OCI-LY1 (cell line): ENCODE data around the gene TXNDC15.
"Not testable (repeated sequence)": the region's sequence is repeated elsewhere in the genome, so short reads cannot be mapped to it uniquely, and the experiment has no call there.

Source experiments
- H2AFZ ChIP-seq: fragments of 200-600 bp; sonication (generic), shearing (Covaris generic); 2 replicates; pipeline ENCODE4 v1.6.0; 2014; ENCODE audit warnings: antibody characterized with exemption, mild to moderate bottlenecking, low read length
- H3F3A ChIP-seq: fragments of 200-600 bp; sonication (generic), shearing (Covaris generic); 2 replicates; pipeline ENCODE4 v1.6.0; 2014; ENCODE audit warnings: mild to moderate bottlenecking, antibody characterized with exemption, low read length, moderate library complexity; ENCODE audit not compliant: insufficient read depth
- H3K27ac ChIP-seq: fragments of 200-600 bp; sonication (generic); 2 replicates; pipeline ENCODE4 v1.5.1; 2014; ENCODE audit warnings: low read length, mixed run types, mild to moderate bottlenecking, low read depth; ENCODE audit not compliant: poor library complexity, severe bottlenecking
- H3K27me3 ChIP-seq: fragments of 200-600 bp; sonication (generic); 2 replicates; pipeline ENCODE4 v1.6.0; 2014; ENCODE audit warnings: antibody characterized with exemption, mild to moderate bottlenecking, low read length, moderate library complexity; ENCODE audit not compliant: insufficient read depth
- H3K36me3 ChIP-seq: fragments of 200-600 bp; sonication (generic); 2 replicates; pipeline ENCODE4 v1.6.1; 2014; ENCODE audit warnings: mild to moderate bottlenecking, antibody characterized with exemption, low read length, moderate library complexity, mixed read lengths; ENCODE audit not compliant: insufficient read depth
- H3K4me1 ChIP-seq: fragments of 200-600 bp; sonication (generic); 2 replicates; pipeline ENCODE4 v1.5.1; 2014; ENCODE audit warnings: mild to moderate bottlenecking, low read length, moderate library complexity; ENCODE audit not compliant: insufficient read depth, severe bottlenecking
- H3K4me2 ChIP-seq: fragments of 200-600 bp; sonication (generic), shearing (Covaris generic); 2 replicates; pipeline ENCODE4 v1.6.1; 2014; ENCODE audit warnings: low read length
- H3K4me3 ChIP-seq: fragments of 200-600 bp; sonication (generic); 2 replicates; pipeline ENCODE4 v1.5.1; 2014; ENCODE audit warnings: low read length, low read depth, mild to moderate bottlenecking, mixed read lengths; ENCODE audit not compliant: poor library complexity, severe bottlenecking
- H3K79me2 ChIP-seq: fragments of 200-600 bp; shearing (Covaris generic); 2 replicates; pipeline ENCODE4 v1.6.1; 2016; ENCODE audit warnings: mixed run types, low read length, mixed read lengths; ENCODE audit not compliant: insufficient read depth
- H3K9ac ChIP-seq: fragments of 200-600 bp; sonication (generic), shearing (Covaris generic); 2 replicates; pipeline ENCODE4 v1.6.1; 2014; ENCODE audit warnings: mild to moderate bottlenecking, low read length, mixed read lengths
- H3K9me2 ChIP-seq: fragments of 200-600 bp; sonication (generic), shearing (Covaris generic); 2 replicates; pipeline ENCODE4 v1.6.1; 2014; ENCODE audit warnings: low read depth, mild to moderate bottlenecking, low read length, mixed read lengths
- H3K9me3 ChIP-seq: fragments of 200-600 bp; shearing (Covaris generic); 2 replicates; pipeline ENCODE4 v1.6.1; 2014; ENCODE audit warnings: low read length, mixed read lengths
- H4K20me1 ChIP-seq: fragments of 200-600 bp; sonication (generic), shearing (Covaris generic); 2 replicates; pipeline ENCODE4 v1.6.0; 2016; ENCODE audit warnings: mild to moderate bottlenecking, low read length; ENCODE audit not compliant: insufficient read depth
- CTCF ChIP-seq: fragments of 200-600 bp; sonication (generic), shearing (Covaris generic); IDR thresholded peaks from 2 replicates; pipeline ENCODE4 v1.5.1; 2017; ENCODE audit warnings: mild to moderate bottlenecking, antibody characterized with exemption, low read length, moderate library complexity, mixed read lengths
- EZH2 ChIP-seq: fragments of 200-600 bp; sonication (generic), shearing (Covaris generic); IDR thresholded peaks from 2 replicates; pipeline ENCODE4 v1.8.0; 2017; ENCODE audit warnings: borderline replicate concordance, mixed run types, mild to moderate bottlenecking, antibody characterized with exemption, low read length, moderate library complexity, mixed read lengths

The TXNDC15 gene

GRCh38 chr5:134906811-134907210 lies 32.6 kb downstream of the TXNDC15 start:
- H4K20me1 ChIP-seq = no peaks in the 10 kb centered on the region
- H2AFZ ChIP-seq = no peak overlapping the region
- H3K36me3 ChIP-seq = peaks cover 21% of the 10 kb centered on the region; the same call in 1 of the 2 replicates
- 0 out of 2 replicates have a peak, but pooled peaks cover 7% of the 10 kb centered on the region for H3F3A ChIP-seq
- peak overlapping the region; percentile 81 for H3K4me3 ChIP-seq
- H3K4me1 ChIP-seq = peaks cover 35% of the 10 kb centered on the region
- no peak for TF ChIP-seq EZH2
- no peaks in the 10 kb centered on the region for H3K79me2 ChIP-seq
- H3K4me2 ChIP-seq = peak overlapping the region; percentile 82
- peak overlapping the region; percentile 95 for H3K27ac ChIP-seq
- H3K9me3 ChIP-seq = no peaks in the 10 kb centered on the region
- H3K9ac ChIP-seq = peak overlapping the region; percentile 87
- no peaks in the 10 kb centered on the region for H3K27me3 ChIP-seq
- no peaks in the 10 kb centered on the region for H3K9me2 ChIP-seq

GRCh38 chr5:134910752-134911151 lies 36.6 kb downstream of the TXNDC15 start:
- H4K20me1 ChIP-seq, H3K4me2 ChIP-seq, H3K9me2 ChIP-seq, H3K27me3 ChIP-seq, H3K9ac ChIP-seq, H3F3A ChIP-seq, H3K4me3 ChIP-seq, H3K9me3 ChIP-seq, H3K27ac ChIP-seq, H2AFZ ChIP-seq, H3K79me2 ChIP-seq, H3K4me1 ChIP-seq: not testable (repeated sequence)
- H3K36me3 ChIP-seq = peaks cover 46% of the 10 kb centered on the region; the same call in 1 of the 2 replicates

DNA sequence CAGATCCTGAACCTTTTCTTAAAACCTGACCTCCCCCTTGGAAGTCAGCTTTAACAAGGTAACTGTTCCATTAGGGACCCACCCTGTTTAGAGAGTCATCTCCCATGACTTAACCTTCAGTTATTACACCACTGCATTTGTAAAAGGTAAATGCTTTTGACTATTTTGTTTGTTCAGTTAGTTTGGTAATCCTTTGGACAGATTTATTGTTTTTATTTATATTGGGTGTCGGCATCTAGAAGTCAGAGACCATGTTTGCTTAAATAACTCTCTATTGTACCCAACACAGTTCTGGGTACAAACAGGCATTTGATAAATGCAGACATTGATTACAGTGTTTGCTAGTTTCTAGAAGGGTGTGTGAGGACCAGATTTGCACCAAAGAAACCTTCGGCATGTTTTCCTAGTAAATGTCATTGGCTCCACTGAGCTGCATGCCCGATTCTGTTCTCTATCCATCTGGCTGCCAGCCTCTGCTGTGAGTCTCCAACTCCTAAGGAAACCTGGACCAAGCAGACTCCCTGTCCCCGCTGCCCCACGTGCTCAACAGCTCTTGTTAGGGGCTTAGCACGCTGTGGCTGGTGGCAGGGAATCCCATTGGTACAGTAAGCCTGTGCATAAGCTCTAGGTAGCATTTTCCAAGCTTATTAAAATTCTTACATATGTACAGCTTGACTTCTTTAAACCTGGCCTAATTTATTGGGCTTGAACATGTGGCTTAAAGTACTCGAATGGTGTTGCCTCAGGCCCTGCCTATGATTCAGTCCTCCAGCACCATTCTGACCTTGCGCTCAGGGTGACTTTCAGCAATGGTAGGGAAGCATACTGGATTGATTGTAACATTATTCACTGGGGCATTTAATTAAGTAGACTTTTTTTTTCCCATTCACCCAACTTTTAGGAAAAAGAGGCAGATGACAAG lies 37.4 kb downstream of the TXNDC15 start:
- H3K27me3 ChIP-seq = no peaks in the 10 kb centered on the region
- no peak overlapping the region for H3K4me3 ChIP-seq
- no peak overlapping the region for H3K9ac ChIP-seq
- peaks cover 6% of the 10 kb centered on the region for H3K4me1 ChIP-seq
- H3K4me2 ChIP-seq = no peak overlapping the region
- H3K36me3 ChIP-seq = peaks cover 52% of the 10 kb centered on the region; the same call in 1 of the 2 replicates
- H3F3A ChIP-seq = no peaks in the 10 kb centered on the region
- no peaks in the 10 kb centered on the region for H3K9me2 ChIP-seq
- H3K79me2 ChIP-seq = no peaks in the 10 kb centered on the region
- H4K20me1 ChIP-seq = no peaks in the 10 kb centered on the region
- TF ChIP-seq EZH2 (no peak), CTCF (no peak)
- no peak overlapping the region for H3K27ac ChIP-seq
- no peak overlapping the region for H2AFZ ChIP-seq
- no peaks in the 10 kb centered on the region for H3K9me3 ChIP-seq

DNA sequence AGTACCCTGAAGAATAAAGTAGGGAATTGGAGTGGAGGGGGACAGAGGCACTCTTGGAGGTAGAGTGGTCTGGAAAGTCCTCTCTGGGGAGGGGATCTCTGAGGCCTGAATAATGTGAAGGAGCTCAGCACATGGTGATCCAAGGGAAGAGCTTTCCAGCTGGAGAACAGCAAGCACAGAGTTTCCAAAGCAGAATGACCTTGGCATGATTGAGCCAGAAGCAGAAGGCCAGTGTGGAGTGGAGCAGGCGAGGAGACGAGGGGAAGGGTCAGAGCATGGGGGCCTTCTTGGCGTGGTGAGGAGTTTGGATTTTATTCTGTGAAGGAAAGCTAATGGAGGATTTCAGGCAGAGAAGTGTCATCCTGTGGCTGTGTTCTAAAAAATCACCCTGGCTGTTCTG lies 39.1 kb downstream of the TXNDC15 start:
- Histone ChIP-seq H3K4me3 (no peak overlapping the region), H3K4me1 (no peaks in the 10 kb centered on the region), H3F3A (no peaks in the 10 kb centered on the region), H3K9me2 (no peaks in the 10 kb centered on the region), H3K4me2 (no peak overlapping the region), H4K20me1 (no peaks in the 10 kb centered on the region), H3K36me3 (peaks cover 52% of the 10 kb centered on the region; the same call in 1 of the 2 replicates), H3K27ac (no peak overlapping the region), H2AFZ (no peak overlapping the region), H3K9me3 (no peaks in the 10 kb centered on the region), H3K79me2 (no peaks in the 10 kb centered on the region), H3K9ac (no peak overlapping the region), H3K27me3 (no peaks in the 10 kb centered on the region)
- TF ChIP-seq CTCF (no peak), EZH2 (no peak)
